H9 (cell line): ENCODE data around the gene NR2F1-AS1. TPM values are rescaled to one million over a fixed set of nuclear protein-coding genes. Genes with fewer than 3 reads are reported as not detected.

ENCODE experiments used
- DNase-seq: peaks from one replicate; pipeline ENCODE4 v3.0.0-alpha.2; 2017
- H2AFZ ChIP-seq: one replicate; pipeline ENCODE4 v1.6.1; 2013; ENCODE audit warnings: mild to moderate bottlenecking, low read length, control low read depth, moderate library complexity
- H2AK5ac ChIP-seq: 2 replicates; pipeline ENCODE4 v1.6.1; 2013; ENCODE audit warnings: low read length, control low read depth, mixed read lengths; ENCODE audit not compliant: insufficient read length
- H2BK120ac ChIP-seq: one replicate; pipeline ENCODE4 v1.6.1; 2013; ENCODE audit warnings: low read depth, mild to moderate bottlenecking, low read length, control low read depth, inconsistent platforms; ENCODE audit not compliant: poor library complexity, severe bottlenecking
- H2BK12ac ChIP-seq: 2 replicates; pipeline ENCODE4 v1.6.1; 2013; ENCODE audit warnings: low read length, control low read depth, mixed read lengths, low read depth; ENCODE audit not compliant: insufficient read length
- H2BK15ac ChIP-seq: 2 replicates; pipeline ENCODE4 v1.6.1; 2013; ENCODE audit warnings: low read depth, low read length, control low read depth
- H2BK20ac ChIP-seq: one replicate; pipeline ENCODE4 v1.6.1; 2013; ENCODE audit warnings: low read depth, mild to moderate bottlenecking, low read length, control low read depth, inconsistent platforms; ENCODE audit not compliant: poor library complexity, severe bottlenecking
- H2BK5ac ChIP-seq: 2 replicates; pipeline ENCODE4 v1.6.1; 2013; ENCODE audit warnings: low read length, control low read depth, mixed read lengths; ENCODE audit not compliant: insufficient read length
- H3K14ac ChIP-seq: 2 replicates; pipeline ENCODE4 v1.6.1; 2013; ENCODE audit warnings: low read length, control low read depth; ENCODE audit not compliant: insufficient read depth
- H3K18ac ChIP-seq: 2 replicates; pipeline ENCODE4 v1.6.1; 2013; ENCODE audit warnings: low read depth, mild to moderate bottlenecking, mixed read lengths, low read length, control low read depth; ENCODE audit not compliant: insufficient read length
- H3K23ac ChIP-seq: 2 replicates; pipeline ENCODE4 v1.6.1; 2013; ENCODE audit warnings: low read length, control low read depth, mixed read lengths, low read depth; ENCODE audit not compliant: insufficient read length
- H3K23me2 ChIP-seq: 2 replicates; pipeline ENCODE4 v1.6.1; 2013; ENCODE audit warnings: low read depth, mild to moderate bottlenecking, mixed read lengths, low read length, control low read depth; ENCODE audit not compliant: insufficient read length, poor library complexity, severe bottlenecking
- H3K27ac ChIP-seq: 2 replicates; pipeline ENCODE4 v1.5.1; 2013; ENCODE audit warnings: low read length, control low read depth, mixed read lengths, low read depth; ENCODE audit not compliant: insufficient read length
- H3K27me3 ChIP-seq: 2 replicates; pipeline ENCODE4 v1.6.1; 2013; ENCODE audit warnings: low read length, control low read depth, inconsistent platforms; ENCODE audit not compliant: insufficient read depth
- H3K4ac ChIP-seq: 2 replicates; pipeline ENCODE4 v1.6.1; 2013; ENCODE audit warnings: low read depth, mild to moderate bottlenecking, control low read depth, inconsistent platforms, low read length, moderate library complexity
- H3K4me1 ChIP-seq: 2 replicates; pipeline ENCODE4 v1.6.1; 2013; ENCODE audit warnings: low read length, control low read depth, inconsistent platforms; ENCODE audit not compliant: insufficient read depth
- H3K4me2 ChIP-seq: 2 replicates; pipeline ENCODE4 v1.6.1; 2013; ENCODE audit warnings: low read length, control low read depth, mixed read lengths; ENCODE audit not compliant: insufficient read length, insufficient read depth
- H3K56ac ChIP-seq: 2 replicates; pipeline ENCODE4 v1.6.1; 2013; ENCODE audit warnings: low read depth, mild to moderate bottlenecking, mixed read lengths, low read length, control low read depth; ENCODE audit not compliant: insufficient read length
- H3K79me1 ChIP-seq: 2 replicates; pipeline ENCODE4 v1.6.1; 2013; ENCODE audit warnings: low read depth, mild to moderate bottlenecking, moderate library complexity, low read length, control low read depth, inconsistent platforms; ENCODE audit not compliant: insufficient read depth, poor library complexity, severe bottlenecking
- H3K79me2 ChIP-seq: 2 replicates; pipeline ENCODE4 v1.6.1; 2013; ENCODE audit warnings: low read length, control low read depth, inconsistent platforms; ENCODE audit not compliant: insufficient read depth
- H3K9ac ChIP-seq: 2 replicates; pipeline ENCODE4 v1.6.1; 2013; ENCODE audit warnings: low read length, control low read depth, mixed read lengths; ENCODE audit not compliant: insufficient read length; ENCODE audit errors: extremely low read depth
- H3K9me3 ChIP-seq: one replicate; pipeline ENCODE4 v1.6.1; 2013; ENCODE audit warnings: low read depth, low read length, inconsistent platforms; ENCODE audit not compliant: control insufficient read depth
- H3T11ph ChIP-seq: one replicate; pipeline ENCODE4 v1.6.1; 2013; ENCODE audit warnings: mild to moderate bottlenecking, low read length, control low read depth, inconsistent platforms
- H4K20me1 ChIP-seq: one replicate; pipeline ENCODE4 v1.6.1; 2013; ENCODE audit not compliant: control insufficient read depth, insufficient read length, insufficient read depth
- H4K5ac ChIP-seq: 2 replicates; pipeline ENCODE4 v1.6.1; 2013; ENCODE audit warnings: low read depth, mild to moderate bottlenecking, mixed read lengths, low read length, control low read depth; ENCODE audit not compliant: insufficient read length
- H4K8ac ChIP-seq: replicated peaks from 2 replicates; pipeline ENCODE4 v1.6.1; 2013; ENCODE audit warnings: low read length, control low read depth, mixed read lengths, low read depth; ENCODE audit not compliant: insufficient read length
- H4K91ac ChIP-seq: 2 replicates; pipeline ENCODE4 v1.6.1; 2013; ENCODE audit warnings: low read depth, mild to moderate bottlenecking, moderate library complexity, mixed read lengths, low read length, control low read depth; ENCODE audit not compliant: insufficient read length
- H3K27ac Mint-ChIP-seq, 3 experiments: 2 replicates in 2 of 3; 3 replicates in 1 of 3; pipeline ENCODE4 v1.8.0; 2020 to 2021; ENCODE audit warnings: mixed read lengths in 3 of 3, mild to moderate bottlenecking in 1 of 3, moderate library complexity in 1 of 3
- H3K27me3 Mint-ChIP-seq: 2 replicates; pipeline ENCODE4 v1.8.0; 2021; ENCODE audit warnings: low read depth, mild to moderate bottlenecking, moderate library complexity, mixed read lengths
- H3K36me3 Mint-ChIP-seq, 3 experiments: 2 replicates in 2 of 3; 3 replicates in 1 of 3; pipeline ENCODE4 v1.8.0; 2020 to 2021; ENCODE audit warnings: low read depth in 3 of 3, mixed read lengths in 3 of 3; ENCODE audit not compliant: insufficient read depth in 1 of 3
- H3K4me1 Mint-ChIP-seq, 2 experiments: 2 replicates each; pipeline ENCODE4 v1.8.0; 2020; ENCODE audit warnings: mixed read lengths in 2 of 2
- H3K4me3 Mint-ChIP-seq, 2 experiments: 2 replicates in 1 of 2; 3 replicates in 1 of 2; pipeline ENCODE4 v1.8.0; 2020 to 2021; ENCODE audit warnings: mild to moderate bottlenecking in 2 of 2, mixed read lengths in 2 of 2, moderate library complexity in 1 of 2
- H3K9me3 Mint-ChIP-seq, 2 experiments: 2 replicates in 1 of 2; 3 replicates in 1 of 2; pipeline ENCODE4 v1.8.0; 2020; ENCODE audit warnings: mild to moderate bottlenecking in 2 of 2, mixed read lengths in 2 of 2, moderate library complexity in 1 of 2
- CTCF ChIP-seq: fragments of 200-600 bp; sonication (generic); conservative IDR thresholded peaks from 3 replicates; pipeline ENCODE4 v1.8.0; 2021; ENCODE audit warnings: antibody characterized with exemption, mild to moderate bottlenecking
- total RNA-seq: library from RNA; stranded (reverse); gene quantifications from 2 replicates; pipeline ENCODE4 v1.2.1, GENCODE V29; 2021

NR2F1-AS1 gene
- total RNA-seq, 1 experiment from 2014 or later = 1.9 TPM

- Histone ChIP-seq H2AFZ (no peak overlapping the region), H2AK5ac (no peak overlapping the region), H2BK5ac (no peak overlapping the region), H4K5ac (no peak overlapping the region), H4K20me1 (no peaks in the 10 kb centered on the region), H3K4me2 (no peak overlapping the region), H2BK20ac (no peak overlapping the region), H3K27me3 (no peaks in the 10 kb centered on the region), H3K27ac (no peak overlapping the region), H3K18ac (no peak overlapping the region), H3K4ac (no peak overlapping the region), H4K91ac (no peak overlapping the region), H4K8ac (no peak overlapping the region), H3T11ph (no peak overlapping the region), H3K9ac (no peak overlapping the region), H2BK12ac (no peak overlapping the region), H3K56ac (no peak overlapping the region), H2BK120ac (no peak overlapping the region), H3K79me2 (no peaks in the 10 kb centered on the region), H3K23ac (no peak overlapping the region), H2BK15ac (no peak overlapping the region), H3K9me3 (no peaks in the 10 kb centered on the region), H3K79me1 (no peaks in the 10 kb centered on the region), H3K23me2 (no peaks in the 10 kb centered on the region), H3K4me1 (no peaks in the 10 kb centered on the region), H3K14ac (no peak overlapping the region)
- Mint-ChIP-seq H3K36me3 (peaks cover 8 to 15% (median 14%) of the 10 kb centered on the region in 3 experiments), H3K4me3 (no peak overlapping the region), H3K4me1 (no peaks in the 10 kb centered on the region), H3K27me3 (no peaks in the 10 kb centered on the region), H3K9me3 (peaks cover 12 to 24% of the 10 kb centered on the region in 2 experiments; a peak in 4 of 5 replicates), H3K27ac (no peak overlapping the region)
- no peak for TF ChIP-seq CTCF
- DNase-seq = no peak
Measured at GRCh38 chr5:93519740-93520139, 61.3 kb downstream of the NR2F1-AS1 start.
